Measurements from ENCODE around the gene ZSCAN10. TPM values are rescaled to one million over a fixed set of nuclear protein-coding genes. Genes with fewer than 3 reads are reported as not detected.

The ZSCAN10 gene
- total and polyA plus RNA-seq, 2 of the 13 experiments (the other 11 are each of a cell fraction or from before 2014, with no cell fraction given), result not detected

GRCh38 chr16:3106205-3106928 is 7.3 kb upstream of the ZSCAN10 start (continued):
- TF ChIP-seq CAMTA2 (CRISPR knock-in tag; IDR thresholded peaks at IDR 0.05; ENCODE audit: borderline replicate concordance), result 0 out of 2 replicates have a peak, but pooled peaks have one; percentile 54
- TF ChIP-seq, protein P1, sequence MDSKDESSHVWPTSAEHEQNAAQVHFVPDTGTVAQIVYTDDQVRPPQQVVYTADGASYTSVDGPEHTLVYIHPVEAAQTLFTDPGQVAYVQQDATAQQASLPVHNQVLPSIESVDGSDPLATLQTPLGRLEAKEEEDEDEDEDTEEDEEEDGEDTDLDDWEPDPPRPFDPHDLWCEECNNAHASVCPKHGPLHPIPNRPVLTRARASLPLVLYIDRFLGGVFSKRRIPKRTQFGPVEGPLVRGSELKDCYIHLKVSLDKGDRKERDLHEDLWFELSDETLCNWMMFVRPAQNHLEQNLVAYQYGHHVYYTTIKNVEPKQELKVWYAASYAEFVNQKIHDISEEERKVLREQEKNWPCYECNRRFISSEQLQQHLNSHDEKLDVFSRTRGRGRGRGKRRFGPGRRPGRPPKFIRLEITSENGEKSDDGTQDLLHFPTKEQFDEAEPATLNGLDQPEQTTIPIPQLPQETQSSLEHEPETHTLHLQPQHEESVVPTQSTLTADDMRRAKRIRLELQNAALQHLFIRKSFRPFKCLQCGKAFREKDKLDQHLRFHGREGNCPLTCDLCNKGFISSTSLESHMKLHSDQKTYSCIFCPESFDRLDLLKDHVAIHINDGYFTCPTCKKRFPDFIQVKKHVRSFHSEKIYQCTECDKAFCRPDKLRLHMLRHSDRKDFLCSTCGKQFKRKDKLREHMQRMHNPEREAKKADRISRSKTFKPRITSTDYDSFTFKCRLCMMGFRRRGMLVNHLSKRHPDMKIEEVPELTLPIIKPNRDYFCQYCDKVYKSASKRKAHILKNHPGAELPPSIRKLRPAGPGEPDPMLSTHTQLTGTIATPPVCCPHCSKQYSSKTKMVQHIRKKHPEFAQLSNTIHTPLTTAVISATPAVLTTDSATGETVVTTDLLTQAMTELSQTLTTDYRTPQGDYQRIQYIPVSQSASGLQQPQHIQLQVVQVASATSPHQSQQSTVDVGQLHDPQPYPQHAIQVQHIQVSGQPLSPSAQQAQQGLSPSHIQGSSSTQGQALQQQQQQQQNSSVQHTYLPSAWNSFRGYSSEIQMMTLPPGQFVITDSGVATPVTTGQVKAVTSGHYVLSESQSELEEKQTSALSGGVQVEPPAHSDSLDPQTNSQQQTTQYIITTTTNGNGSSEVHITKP (CRISPR knock-in tag; IDR thresholded peaks at IDR 0.05; ENCODE audit: low read depth), result peak; percentile 58; the same call in 1 of the 2 replicates
- no peak for TF ChIP-seq GATA4 (IDR thresholded peaks at IDR 0.05; ENCODE audit: borderline replicate concordance, low read depth)
- no peak for TF ChIP-seq REPIN1 (CRISPR knock-in tag; IDR thresholded peaks at IDR 0.05; ENCODE audit: borderline replicate concordance, low read depth)
- no peak for TF ChIP-seq ZNF382 (CRISPR knock-in tag; IDR thresholded peaks at IDR 0.05; ENCODE audit: borderline replicate concordance)
- no peak for TF ChIP-seq NONO (IDR thresholded peaks at IDR 0.05)
- peak; percentile 91 for TF ChIP-seq NONO (CRISPR knock-in tag; conservative IDR thresholded peaks at IDR 0.05)
- peak; percentile 76; the same call in 1 of the 2 replicates for TF ChIP-seq ZNF234 (CRISPR knock-in tag; conservative IDR thresholded peaks at IDR 0.05)
- TF ChIP-seq, protein P2, sequence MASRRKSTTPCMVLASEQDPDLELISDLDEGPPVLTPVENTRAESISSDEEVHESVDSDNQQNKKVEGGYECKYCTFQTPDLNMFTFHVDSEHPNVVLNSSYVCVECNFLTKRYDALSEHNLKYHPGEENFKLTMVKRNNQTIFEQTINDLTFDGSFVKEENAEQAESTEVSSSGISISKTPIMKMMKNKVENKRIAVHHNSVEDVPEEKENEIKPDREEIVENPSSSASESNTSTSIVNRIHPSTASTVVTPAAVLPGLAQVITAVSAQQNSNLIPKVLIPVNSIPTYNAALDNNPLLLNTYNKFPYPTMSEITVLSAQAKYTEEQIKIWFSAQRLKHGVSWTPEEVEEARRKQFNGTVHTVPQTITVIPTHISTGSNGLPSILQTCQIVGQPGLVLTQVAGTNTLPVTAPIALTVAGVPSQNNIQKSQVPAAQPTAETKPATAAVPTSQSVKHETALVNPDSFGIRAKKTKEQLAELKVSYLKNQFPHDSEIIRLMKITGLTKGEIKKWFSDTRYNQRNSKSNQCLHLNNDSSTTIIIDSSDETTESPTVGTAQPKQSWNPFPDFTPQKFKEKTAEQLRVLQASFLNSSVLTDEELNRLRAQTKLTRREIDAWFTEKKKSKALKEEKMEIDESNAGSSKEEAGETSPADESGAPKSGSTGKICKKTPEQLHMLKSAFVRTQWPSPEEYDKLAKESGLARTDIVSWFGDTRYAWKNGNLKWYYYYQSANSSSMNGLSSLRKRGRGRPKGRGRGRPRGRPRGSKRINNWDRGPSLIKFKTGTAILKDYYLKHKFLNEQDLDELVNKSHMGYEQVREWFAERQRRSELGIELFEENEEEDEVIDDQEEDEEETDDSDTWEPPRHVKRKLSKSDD (CRISPR knock-in tag; IDR thresholded peaks at IDR 0.05; ENCODE audit: low read depth), result no peak
- peak; percentile 83; the same call in 1 of the 2 replicates for TF ChIP-seq KDM5B (CRISPR knock-in tag; IDR thresholded peaks at IDR 0.05; ENCODE audit: borderline replicate concordance)
- no peak for TF ChIP-seq DRAP1 (CRISPR knock-in tag; IDR thresholded peaks at IDR 0.05)
- TF ChIP-seq NCOA1 (CRISPR knock-in tag; IDR thresholded peaks at IDR 0.05), result no peak
- peak; percentile 42; the same call in 1 of the 2 replicates for TF ChIP-seq SIX1 (CRISPR knock-in tag; IDR thresholded peaks at IDR 0.05; ENCODE audit: borderline replicate concordance)
- peak; percentile 78 to 82 for TF ChIP-seq POLR2A (IDR thresholded peaks at IDR 0.05; ENCODE audit: insufficient read depth in 1 of 2, low read depth in 2 of 2, low read length in 2 of 2)
- TF ChIP-seq JUNB (CRISPR knock-in tag; IDR thresholded peaks at IDR 0.05; ENCODE audit: borderline replicate concordance), result no peak
- no peak for TF ChIP-seq ZBTB44 (CRISPR knock-in tag; IDR thresholded peaks at IDR 0.05)
- TF ChIP-seq ZNF784 (CRISPR knock-in tag; IDR thresholded peaks at IDR 0.05; ENCODE audit: borderline replicate concordance), result no peak; the same call in 1 of the 2 replicates
